ENCODE data around the gene SDHD.
"Not testable (repeated sequence)": the region's sequence is repeated elsewhere in the genome, so short reads cannot be mapped to it uniquely, and the experiment has no call there.

The SDHD gene

DNA sequence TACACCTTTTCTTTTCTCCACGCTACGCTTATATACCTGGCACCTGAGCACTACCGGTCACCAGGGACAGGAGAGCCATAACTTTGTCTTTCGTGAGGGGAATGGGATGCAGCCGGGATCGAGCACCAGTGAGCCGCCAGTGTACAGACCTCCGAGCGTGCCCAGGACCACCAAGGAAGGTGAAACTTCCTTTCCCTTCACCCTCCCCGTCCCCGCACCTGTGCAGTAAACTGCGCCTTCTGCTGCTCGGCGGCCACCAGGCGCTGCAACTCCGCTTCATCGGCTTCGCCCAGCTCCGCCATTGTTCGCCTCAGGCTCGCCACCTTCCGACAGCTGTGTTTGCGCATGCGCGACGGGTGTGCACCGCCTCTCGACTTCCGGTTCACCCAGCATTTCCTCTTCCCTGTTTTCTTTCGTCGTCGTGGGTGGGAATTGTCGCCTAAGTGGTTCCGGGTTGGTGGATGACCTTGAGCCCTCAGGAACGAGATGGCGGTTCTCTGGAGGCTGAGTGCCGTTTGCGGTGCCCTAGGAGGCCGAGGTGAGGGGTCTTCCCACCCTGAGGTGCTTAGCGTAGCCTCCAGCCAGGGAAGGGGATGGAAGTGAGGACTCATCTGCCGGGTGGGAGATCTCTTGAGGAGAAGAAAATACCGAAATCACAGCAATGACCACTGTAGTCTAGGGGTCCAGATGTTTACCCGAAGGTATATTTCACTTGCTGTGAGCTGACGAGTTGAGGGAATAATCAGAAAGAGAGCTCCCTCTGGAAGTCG, at the start of gene SDHD, which contains the start of gene TIMM8B:
Gene SDHD, plus strand, starts transcription at position 452 of the 770 bp plus-strand sequence. Its CDS starts 35 bp downstream, at position 487.
Gene TIMM8B, minus strand, starts transcription at position 335 of the 770 bp plus-strand sequence. Its CDS starts 33 bp downstream, at position 302.
- in situ Hi-C loops (cut with HindIII; ENCODE audit: low pct_ligation_motif_present, low pct_unique_long_range_greater_than_20kb, low sequenced_read_pairs): no loop called here
- peak; percentile 96 for DNase-seq

- no peak for DNase-seq
- in situ Hi-C loops (cut with HindIII; ENCODE audit: low pct_ligation_motif_present, low pct_unique_long_range_greater_than_20kb, low sequenced_read_pairs): no loop called here
These were observed 49.1 kb upstream of the SDHD start for GRCh38 chr11:112037527-112037926.

DNA sequence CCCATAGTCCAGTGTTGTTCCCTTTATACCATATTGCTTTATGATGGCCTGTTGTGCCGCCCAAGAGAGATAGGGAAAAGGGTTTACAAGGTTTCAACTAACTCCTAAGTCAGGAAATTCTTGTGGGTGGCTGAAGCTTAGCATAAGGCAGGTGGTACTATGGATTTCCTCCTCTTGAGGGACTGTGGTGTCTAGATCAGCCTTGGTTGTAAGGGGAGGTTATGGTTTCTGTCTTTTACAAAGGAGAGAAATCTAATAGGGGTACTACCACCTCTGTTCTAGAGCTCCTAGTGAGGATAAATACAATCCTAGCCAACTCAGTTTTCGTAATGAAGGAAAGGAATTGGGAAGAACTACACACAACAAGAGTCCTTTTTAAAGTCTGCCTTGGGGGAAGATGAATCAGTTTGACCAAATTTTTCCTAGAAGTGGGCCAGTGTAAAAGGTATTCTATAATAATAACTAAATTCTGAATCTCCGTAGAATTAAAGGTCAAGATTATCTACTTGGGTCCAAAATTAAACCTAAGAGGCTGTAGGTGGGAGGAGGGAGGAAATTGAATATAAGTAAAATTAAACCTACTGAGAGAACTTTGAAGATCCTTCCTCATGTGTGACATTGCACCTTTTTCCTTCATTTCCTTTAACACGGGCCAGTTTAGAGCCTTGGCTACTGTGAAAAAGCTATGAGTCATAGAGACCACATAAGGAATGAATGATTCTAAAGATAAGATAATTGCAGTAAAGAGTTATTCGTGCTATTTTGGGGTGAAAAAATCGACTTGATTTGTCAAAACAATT, 44.3 kb upstream of the SDHD start:
- peak; percentile 42 for DNase-seq
- in situ Hi-C loops (cut with HindIII; ENCODE audit: low pct_ligation_motif_present, low pct_unique_long_range_greater_than_20kb, low sequenced_read_pairs): no loop called here

GRCh38 chr11:112042961-112043304, 43.7 kb upstream of the SDHD start:
- DNase-seq: no peak
- in situ Hi-C loops (cut with HindIII; ENCODE audit: low pct_ligation_motif_present, low pct_unique_long_range_greater_than_20kb, low sequenced_read_pairs): no loop called here

DNA sequence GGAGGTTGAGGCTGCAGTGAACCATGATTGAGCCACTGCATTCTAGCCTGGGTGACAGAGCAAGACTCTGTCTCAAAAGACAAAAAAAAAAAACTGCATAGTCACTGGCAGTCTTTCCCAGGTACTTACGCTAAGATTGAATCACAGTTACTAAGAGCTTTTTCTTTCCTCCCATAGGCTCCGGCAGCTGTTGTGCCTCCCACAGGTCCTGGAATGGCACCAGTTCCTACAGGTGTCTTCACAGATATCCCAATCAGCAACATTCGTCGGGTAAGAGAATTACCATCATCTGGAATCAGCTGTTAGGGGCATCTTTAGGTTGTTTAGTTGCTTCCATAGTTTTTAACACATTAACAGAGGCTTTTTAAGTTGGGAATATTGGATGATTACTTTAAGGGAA, 41.7 kb upstream of the SDHD start:
- in situ Hi-C loops (cut with HindIII; ENCODE audit: low pct_ligation_motif_present, low pct_unique_long_range_greater_than_20kb, low sequenced_read_pairs): no loop called here
- no peak for DNase-seq

DNA sequence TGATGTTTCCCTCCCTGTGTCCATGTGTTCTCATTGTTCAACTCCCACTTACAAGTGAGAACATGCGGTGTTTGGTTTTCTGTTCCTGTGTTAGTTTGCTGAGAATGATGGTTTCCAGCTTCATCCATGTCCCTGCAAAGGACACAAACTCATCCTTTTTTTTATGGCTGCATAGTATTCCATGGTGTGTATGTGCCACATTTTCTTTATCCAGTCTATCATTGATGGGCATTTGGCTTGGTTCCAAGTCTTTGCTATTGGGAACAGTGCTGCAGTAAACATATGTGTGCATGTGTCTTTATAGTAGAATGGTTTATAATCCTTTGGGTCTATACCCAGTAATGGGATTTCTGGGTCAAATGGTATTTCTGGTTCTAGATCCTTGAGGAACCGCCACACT, 40.0 kb upstream of the SDHD start:
- in situ Hi-C loops (cut with HindIII; ENCODE audit: low pct_ligation_motif_present, low pct_unique_long_range_greater_than_20kb, low sequenced_read_pairs); DNase-seq: not testable (repeated sequence)

DNA sequence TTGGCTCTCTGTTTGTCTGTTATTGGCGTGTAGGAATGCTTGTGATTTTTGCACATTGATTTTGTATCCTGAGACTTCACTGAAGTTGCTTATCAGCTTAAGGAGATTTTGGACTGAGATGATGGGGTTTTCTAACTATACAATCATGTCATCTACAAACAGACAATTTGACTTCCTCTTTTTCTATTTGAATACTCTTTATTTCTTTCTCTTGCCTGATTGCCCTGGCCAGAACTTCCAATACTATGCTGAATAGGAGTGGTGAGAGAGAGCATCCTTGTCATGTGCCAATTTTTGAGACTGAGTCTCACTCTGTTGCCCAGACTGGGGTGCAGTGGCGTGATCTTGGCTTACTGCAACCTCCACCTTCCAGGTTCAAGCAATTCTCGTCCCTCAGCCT, 38.4 kb upstream of the SDHD start:
- DNase-seq; in situ Hi-C loops (cut with HindIII; ENCODE audit: low pct_ligation_motif_present, low pct_unique_long_range_greater_than_20kb, low sequenced_read_pairs): not testable (repeated sequence)

DNA sequence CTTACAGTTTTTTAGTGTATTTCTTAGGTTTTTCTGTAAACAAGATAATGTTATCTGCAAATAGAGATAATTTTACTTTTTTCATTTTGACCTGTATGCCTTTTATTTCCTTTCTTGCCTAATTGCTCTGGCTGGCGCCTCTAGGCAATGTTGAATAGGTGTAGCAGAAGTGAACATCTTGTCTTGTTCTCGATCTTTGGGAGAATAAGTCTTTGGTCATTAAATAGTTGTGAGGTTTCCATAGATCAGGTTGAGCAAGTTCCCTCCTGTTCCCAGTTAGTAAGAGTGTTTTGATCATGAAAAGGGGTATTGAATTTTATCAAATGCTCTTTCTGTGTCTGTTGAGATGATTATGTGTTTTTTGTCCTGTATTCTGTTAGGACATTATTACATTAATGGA, 36.9 kb upstream of the SDHD start:
- in situ Hi-C loops (cut with HindIII; ENCODE audit: low pct_ligation_motif_present, low pct_unique_long_range_greater_than_20kb, low sequenced_read_pairs): no loop called here
- DNase-seq: no peak

- in situ Hi-C loops (cut with HindIII; ENCODE audit: low pct_ligation_motif_present, low pct_unique_long_range_greater_than_20kb, low sequenced_read_pairs): no loop called here
- DNase-seq: no peak
These were observed 36.0 kb upstream of the SDHD start for GRCh38 chr11:112050721-112051120.

- in situ Hi-C loops (cut with HindIII; ENCODE audit: low pct_ligation_motif_present, low pct_unique_long_range_greater_than_20kb, low sequenced_read_pairs): no loop called here
These were observed 34.9 kb upstream of the SDHD start for GRCh38 chr11:112051768-112052167.

DNA sequence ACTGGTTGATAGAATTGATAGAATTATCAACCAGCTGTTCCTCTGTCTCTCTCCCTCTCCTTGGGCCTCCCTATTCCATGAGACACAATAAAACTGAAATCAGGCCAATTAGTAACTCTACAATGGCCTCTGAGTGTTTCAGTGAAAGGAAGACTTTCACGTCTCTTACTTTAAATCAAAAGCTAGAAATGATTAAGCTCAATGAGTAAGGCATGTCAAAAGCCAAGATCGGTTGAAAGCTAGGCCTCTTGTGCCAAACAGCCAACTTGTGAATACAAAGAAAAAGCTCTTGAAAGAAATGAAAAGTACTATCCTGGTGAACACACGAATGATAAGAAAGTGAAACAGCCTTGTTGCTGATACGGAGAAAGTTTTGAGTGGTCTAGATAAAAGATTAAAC, 29.5 kb upstream of the SDHD start:
- peak; percentile 36 for DNase-seq
- in situ Hi-C loops (cut with HindIII; ENCODE audit: low pct_ligation_motif_present, low pct_unique_long_range_greater_than_20kb, low sequenced_read_pairs): no loop called here

More at GRCh38 chr11:112051768-112052167, 34.9 kb upstream of the SDHD start:
- no peak for DNase-seq

GRCh38 chr11:112058103-112058502, 28.6 kb upstream of the SDHD start:
- DNase-seq: no peak
- in situ Hi-C loops (cut with HindIII; ENCODE audit: low pct_ligation_motif_present, low pct_unique_long_range_greater_than_20kb, low sequenced_read_pairs): no loop called here

DNA sequence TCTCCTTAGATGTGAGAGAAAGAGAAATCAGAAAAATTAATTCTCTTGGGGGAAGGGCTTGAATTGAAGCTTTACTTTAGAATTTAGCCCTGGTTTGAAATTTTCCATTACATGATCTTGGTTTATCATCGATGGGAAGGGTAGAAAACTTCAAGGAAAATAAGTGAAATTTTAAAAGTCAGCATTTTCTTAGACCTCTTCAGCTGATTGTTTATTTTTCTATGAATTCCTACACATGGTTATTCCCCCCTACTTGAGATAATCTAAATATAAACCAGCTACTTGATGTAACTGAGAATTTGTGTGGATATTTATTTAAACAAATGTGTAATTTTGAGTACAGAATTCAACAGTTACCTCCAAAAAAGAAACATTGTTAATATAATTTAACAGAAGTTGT, 23.8 kb upstream of the SDHD start:
- no peak for DNase-seq
- in situ Hi-C loops (cut with HindIII; ENCODE audit: low pct_ligation_motif_present, low pct_unique_long_range_greater_than_20kb, low sequenced_read_pairs): no loop called here

GRCh38 chr11:112073941-112074811, 12.5 kb upstream of the SDHD start, which contains the start of the genes NKAPD1 and PIH1D2:
TSS of gene NKAPD1 (plus strand) at chr11:112074299. CDS start at chr11:112075575, 1,276 bp downstream.
TSS of gene PIH1D2 (minus strand) at chr11:112074017. CDS start at chr11:112073174, 843 bp downstream.
- DNase-seq: peak; percentile 82
- in situ Hi-C loops (cut with HindIII; ENCODE audit: low pct_ligation_motif_present, low pct_unique_long_range_greater_than_20kb, low sequenced_read_pairs): no loop called here

DNA sequence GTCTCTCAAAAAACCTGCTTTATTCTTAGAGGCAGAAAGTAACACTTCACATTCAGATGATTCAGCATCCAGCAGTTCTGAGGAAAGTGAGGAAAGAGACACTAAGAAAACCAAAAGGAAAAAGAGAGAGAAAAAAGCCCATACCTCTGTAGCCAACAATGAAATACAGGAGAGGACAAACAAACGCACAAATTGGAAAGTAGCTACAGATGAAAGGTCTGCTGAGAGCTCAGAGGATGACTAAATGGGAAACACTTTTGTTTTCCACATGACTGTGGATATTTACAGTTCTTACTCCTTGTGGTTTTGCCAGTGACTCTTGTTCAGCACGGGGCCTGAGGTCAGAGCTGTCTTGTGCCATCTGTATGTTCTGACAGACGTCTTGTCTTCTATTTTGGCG, 3.9 kb upstream of the SDHD start:
- in situ Hi-C loops (cut with HindIII; ENCODE audit: low pct_ligation_motif_present, low pct_unique_long_range_greater_than_20kb, low sequenced_read_pairs): no loop called here
- DNase-seq: peak; percentile 68

DNA sequence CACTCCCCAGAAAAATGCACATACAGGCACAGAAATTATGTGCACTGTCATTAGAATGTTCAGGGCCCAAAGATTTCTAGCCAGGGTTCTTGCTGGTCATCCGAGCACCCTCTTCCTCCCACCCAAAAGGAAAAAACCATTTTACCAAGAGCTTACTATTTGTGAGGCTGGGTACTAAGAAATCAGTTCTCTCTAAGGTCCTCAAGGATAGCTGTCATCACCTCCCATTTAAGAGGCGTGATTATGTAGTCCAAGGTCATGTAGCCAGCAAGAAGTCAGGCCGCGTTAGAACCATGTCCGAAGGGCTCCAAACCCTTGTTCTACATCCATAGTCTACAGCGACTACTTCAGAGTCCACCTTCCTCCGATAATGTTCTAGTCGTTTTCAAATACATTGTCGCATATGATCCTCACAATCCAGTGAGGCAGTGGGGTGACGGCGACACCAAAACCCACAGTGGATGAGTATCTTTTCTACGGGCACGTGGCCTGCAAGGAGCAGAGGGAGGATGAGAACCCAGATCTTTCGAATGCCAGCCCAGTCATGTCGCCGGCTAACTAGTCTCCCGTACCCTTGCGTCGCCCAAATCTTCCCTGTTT, 751 bp upstream of the SDHD start:
- peak; percentile 26 for DNase-seq
- in situ Hi-C loops (cut with HindIII; ENCODE audit: low pct_ligation_motif_present, low pct_unique_long_range_greater_than_20kb, low sequenced_read_pairs): no loop called here

GRCh38 chr11:112087212-112087611, 539 bp downstream of the SDHD start:
- DNase-seq: peak; percentile 2
- in situ Hi-C loops (cut with HindIII; ENCODE audit: low pct_ligation_motif_present, low pct_unique_long_range_greater_than_20kb, low sequenced_read_pairs): no loop called here

- DNase-seq; in situ Hi-C loops (cut with HindIII; ENCODE audit: low pct_ligation_motif_present, low pct_unique_long_range_greater_than_20kb, low sequenced_read_pairs): not testable (repeated sequence)
These were observed 8.6 kb downstream of the SDHD start for GRCh38 chr11:112095302-112095701.

All from ACHN (cell line).